IMR-90 (cell line): Measurements from ENCODE around the gene AGBL2. TPM values are rescaled to one million over a fixed set of nuclear protein-coding genes. Genes with fewer than 3 reads are reported as not detected.
A peak's percentile ranks its signal among the peaks of the same experiment; 100 is the strongest.

Experiments
- ATAC-seq: fragments of 200-7000 bp; cut with Tn5 transposase; 2 replicates; pipeline ENCODE4 v1.9.1; 2020; ENCODE audit warnings: low read depth, mild to moderate bottlenecking, moderate library complexity
- BruUV-seq: library from RNA; stranded (reverse); fragments of 400-500 nt; replicated peaks from 2 replicates; lab custom pipeline; 2021; lab: Mats Ljungman, UMichigan
- CTCF ChIA-PET: fragments of 300-600 bp; formaldehyde crosslinking; extraction: SDS; loops from one replicate; lab custom pipeline; 2021; ENCODE audit warnings: antibody characterized with exemption; lab: Yijun Ruan, JAX
- POLR2A ChIA-PET: fragments of 300-600 bp; sonication (Branson Sonifier 250); formaldehyde crosslinking; loops from one replicate; lab custom pipeline; 2022; ENCODE audit warnings: antibody characterized with exemption; ENCODE audit not compliant: unreplicated experiment; lab: Charles Lee
- DNase-seq: peaks from one replicate; pipeline ENCODE4 v3.0.0; 2013
- H2AFZ ChIP-seq: replicated peaks from 2 replicates; pipeline ENCODE3; 2013; ENCODE audit warnings: low read length, mild to moderate bottlenecking; ENCODE audit not compliant: poor library complexity
- H2AK5ac ChIP-seq: 2 replicates; pipeline ENCODE4 v1.6.1; 2013; ENCODE audit warnings: low read depth, low read length, inconsistent platforms
- H2AK9ac ChIP-seq: replicated peaks from 2 replicates; pipeline ENCODE3; 2013; ENCODE audit warnings: mild to moderate bottlenecking, low read depth, low read length, moderate library complexity; ENCODE audit not compliant: poor library complexity
- H2BK120ac ChIP-seq: 2 replicates; pipeline ENCODE4 v1.6.1; 2013; ENCODE audit warnings: low read depth, low read length, inconsistent platforms
- H2BK15ac ChIP-seq: 3 replicates; pipeline ENCODE4 v1.6.1; 2013; ENCODE audit warnings: low read depth, low read length, inconsistent platforms
- H2BK20ac ChIP-seq: 2 replicates; pipeline ENCODE4 v1.6.1; 2013; ENCODE audit warnings: low read depth, mild to moderate bottlenecking, inconsistent platforms, low read length, moderate library complexity
- H2BK5ac ChIP-seq: 2 replicates; pipeline ENCODE4 v1.6.1; 2013; ENCODE audit warnings: mild to moderate bottlenecking, low read depth, low read length, inconsistent platforms; ENCODE audit not compliant: poor library complexity, severe bottlenecking
- H3K14ac ChIP-seq: replicated peaks from 2 replicates; pipeline ENCODE4 v1.6.1; 2013; ENCODE audit warnings: low read depth, low read length, inconsistent platforms
- H3K18ac ChIP-seq: 2 replicates; pipeline ENCODE4 v1.6.1; 2013; ENCODE audit warnings: low read depth, low read length, control low read depth
- H3K23ac ChIP-seq: 2 replicates; pipeline ENCODE4 v1.6.1; 2013; ENCODE audit warnings: low read depth, low read length, inconsistent platforms
- H3K27ac ChIP-seq: 2 replicates; pipeline ENCODE4 v1.5.1; 2013; ENCODE audit warnings: mild to moderate bottlenecking, control low read depth, low read length; ENCODE audit not compliant: insufficient read depth
- H3K27me3 ChIP-seq: 2 replicates; pipeline ENCODE4 v1.6.1; 2013; ENCODE audit warnings: low read length; ENCODE audit not compliant: control insufficient read depth, insufficient read depth
- H3K36me3 ChIP-seq: 2 replicates; pipeline ENCODE4 v1.6.1; 2013; ENCODE audit warnings: low read length, mixed read lengths; ENCODE audit not compliant: control insufficient read depth, insufficient read depth
- H3K4ac ChIP-seq: 2 replicates; pipeline ENCODE4 v1.6.1; 2013; ENCODE audit warnings: low read depth, low read length, inconsistent platforms
- H3K4me1 ChIP-seq: 2 replicates; pipeline ENCODE4 v1.6.1; 2013; ENCODE audit warnings: low read length, mixed read lengths; ENCODE audit not compliant: control insufficient read depth, insufficient read depth
- H3K4me2 ChIP-seq: 2 replicates; pipeline ENCODE4 v1.6.1; 2013; ENCODE audit warnings: low read depth, mild to moderate bottlenecking, control low read depth, low read length, moderate library complexity
- H3K4me3 ChIP-seq: 2 replicates; pipeline ENCODE4 v1.5.1; 2013; ENCODE audit warnings: low read depth, mild to moderate bottlenecking, control low read depth, low read length, moderate library complexity; ENCODE audit not compliant: insufficient read depth
- H3K56ac ChIP-seq: 2 replicates; pipeline ENCODE4 v1.6.1; 2013; ENCODE audit warnings: low read length, inconsistent platforms; ENCODE audit not compliant: insufficient read depth; ENCODE audit errors: extremely low read depth
- H3K79me1 ChIP-seq, 2 experiments: 2 replicates each; pipeline ENCODE4 v1.6.1; 2013; ENCODE audit warnings: low read length in 2 of 2, inconsistent platforms in 1 of 2, low read depth in 1 of 2
- H3K9ac ChIP-seq: 2 replicates; pipeline ENCODE4 v1.6.1; 2013; ENCODE audit warnings: low read depth, low read length, control low read depth
- H3K9me1 ChIP-seq: 2 replicates; pipeline ENCODE4 v1.6.1; 2013; ENCODE audit warnings: low read length, inconsistent platforms; ENCODE audit not compliant: insufficient read depth
- H3K9me3 ChIP-seq: 2 replicates; pipeline ENCODE4 v1.6.1; 2013; ENCODE audit warnings: low read length; ENCODE audit not compliant: control insufficient read depth, insufficient read depth
- H4K20me1 ChIP-seq: 2 replicates; pipeline ENCODE4 v1.6.1; 2013; ENCODE audit warnings: low read length, inconsistent platforms; ENCODE audit not compliant: insufficient read depth
- H4K5ac ChIP-seq: 2 replicates; pipeline ENCODE4 v1.6.1; 2013; ENCODE audit warnings: mild to moderate bottlenecking, low read depth, low read length, control low read depth
- H4K8ac ChIP-seq, 2 experiments: 2 replicates each; pipeline ENCODE4 v1.6.1; 2013; ENCODE audit warnings: low read depth in 2 of 2, low read length in 2 of 2, control low read depth in 1 of 2, inconsistent platforms in 1 of 2
- H4K91ac ChIP-seq: 2 replicates; pipeline ENCODE4 v1.6.1; 2013; ENCODE audit warnings: low read depth, low read length, inconsistent platforms; ENCODE audit not compliant: insufficient read depth
- MXI1 ChIP-seq: IDR thresholded peaks from 2 replicates; pipeline ENCODE4 v1.6.1; 2012; ENCODE audit warnings: low read depth, mild to moderate bottlenecking, low read length, moderate library complexity, borderline replicate concordance
- POLR2A ChIP-seq: IDR thresholded peaks from 2 replicates; pipeline ENCODE4 v1.6.1; 2012; ENCODE audit warnings: mild to moderate bottlenecking, low read depth, low read length
- RAD21 ChIP-seq: IDR thresholded peaks from 2 replicates; pipeline ENCODE4 v1.6.1; 2012; ENCODE audit warnings: low read length, improper control_type of control experiment
- RCOR1 ChIP-seq: IDR thresholded peaks from 2 replicates; pipeline ENCODE4 v1.6.1; 2012; ENCODE audit warnings: mild to moderate bottlenecking, low read length, improper control_type of control experiment; ENCODE audit not compliant: insufficient replicate concordance
- RFX5 ChIP-seq: IDR thresholded peaks from 2 replicates; pipeline ENCODE4 v1.8.0; 2012; ENCODE audit warnings: low read depth, mild to moderate bottlenecking, low read length, moderate library complexity
- WGBS, 2 experiments: methylation state at CpG; one replicate each; pipeline versions ENCODE4 v1.1.5 to v1.1.7; 2013; ENCODE audit warnings: missing lambda C conversion rate in 2 of 2; ENCODE audit not compliant: insufficient read length in 1 of 2; ENCODE audit errors: extremely low coverage in 2 of 2; 5-methylcytosine and 5-hydroxymethylcytosine counted together
- dilution Hi-C: fragments of 300-500 bp; cut with HindIII; formaldehyde crosslinking; loops from one replicate; pipeline ENCODE4 v1.14.3; 2018; ENCODE audit warnings: low sequenced_read_pairs; ENCODE audit not compliant: unreplicated experiment
- in situ Hi-C: fragments of 300-500 bp; cut with MboI; formaldehyde crosslinking; loops from 3 replicates; pipeline ENCODE4 v1.14.3; 2019; ENCODE audit warnings: low sequenced_read_pairs, inconsistent platforms, mixed read lengths
- intact Hi-C: fragments of 100-400 bp; cut with micrococcal nuclease; formaldehyde crosslinking; loops from 2 replicates; pipeline ENCODE4 v1.10.0; 2022
- polyA plus RNA-seq, 3 experiments: library from polyadenylated mRNA; depleted of rRNA; stranded (reverse); fragments of >200 nt; gene quantifications; 2 replicates each; pipeline ENCODE4 v1.2.3, GENCODE V29; 2012; ENCODE audit warnings: low replicate concordance in 1 of 3
- total RNA-seq: library from RNA; depleted of rRNA; stranded (reverse); fragments of >200 nt; gene quantifications from 2 replicates; pipeline ENCODE4 v1.2.3, GENCODE V29; 2012
- TF ChIP-seq, protein P1 (sequence below): fragments of 150-350 bp; IDR thresholded peaks from 2 replicates; pipeline ENCODE4 v1.6.1; 2016; ENCODE audit warnings: low read depth, mild to moderate bottlenecking, low read length, moderate library complexity, borderline replicate concordance

AGBL2 gene
- total and polyA plus RNA-seq, 2 of the 4 experiments (the other 2 are of a cell fraction) = 0.36 to 1.2 TPM

DNA sequence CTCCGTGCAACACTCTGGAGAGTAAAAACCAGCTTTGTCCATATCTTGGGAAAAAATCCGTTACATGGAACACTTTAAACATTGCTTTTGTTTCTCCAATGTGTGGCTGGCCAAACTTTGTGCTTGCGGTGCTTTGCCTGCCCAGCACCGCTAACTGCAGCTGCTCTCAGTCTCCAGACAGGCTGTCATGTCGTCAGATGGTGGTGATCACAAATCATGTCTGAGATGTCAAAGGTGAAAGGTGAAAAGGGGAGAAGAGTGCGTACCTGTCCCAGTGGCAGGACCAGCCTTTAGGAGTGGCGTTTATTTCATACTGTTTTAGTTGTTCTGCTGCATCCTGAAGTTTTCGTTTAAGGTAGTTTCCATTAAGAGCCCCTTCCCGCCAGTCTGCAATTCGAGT, 17.1 kb upstream of the AGBL2 start:
- POLR2A ChIA-PET = no interaction called here
- Histone ChIP-seq H3K36me3 (peaks cover 56% of the 10 kb centered on the region), H3K4me3 (no peak overlapping the region), H2BK120ac (no peak overlapping the region), H3K4me2 (no peak overlapping the region), H3K4me1 (peaks cover 2% of the 10 kb centered on the region; the same call in 1 of the 2 replicates), H3K27me3 (no peaks in the 10 kb centered on the region), H4K8ac (0 out of 4 replicates have a peak overlapping the region, but pooled peaks of 1 of the 2 experiments have one; percentile 20), H3K9me3 (no peaks in the 10 kb centered on the region), H2BK20ac (no peak overlapping the region), H3K56ac (no peak overlapping the region), H3K9me1 (peaks cover 3% of the 10 kb centered on the region; the same call in 1 of the 2 replicates), H2AK9ac (no peak overlapping the region), H2BK5ac (no peak overlapping the region), H3K27ac (peak overlapping the region; percentile 43; the same call in 1 of the 2 replicates), H3K9ac (no peak overlapping the region), H2BK15ac (no peak overlapping the region), H3K18ac (no peak overlapping the region), H3K14ac (no peak overlapping the region), H3K4ac (no peak overlapping the region), H4K5ac (no peak overlapping the region), H4K20me1 (no peaks in the 10 kb centered on the region; the same call in 1 of the 2 replicates), H4K91ac (no peak overlapping the region), H2AFZ (no peak overlapping the region), H3K23ac (no peak overlapping the region), H3K79me1 (peaks cover 9 to 30% of the 10 kb centered on the region in 2 experiments; a peak in 3 of 4 replicates), H2AK5ac (no peak overlapping the region)
- no peak for TF ChIP-seq RAD21
- no peak for TF ChIP-seq RFX5
- no peak for TF ChIP-seq RCOR1
- TF ChIP-seq POLR2A = no peak
- no peak for TF ChIP-seq MXI1
- TF ChIP-seq, protein P1, sequence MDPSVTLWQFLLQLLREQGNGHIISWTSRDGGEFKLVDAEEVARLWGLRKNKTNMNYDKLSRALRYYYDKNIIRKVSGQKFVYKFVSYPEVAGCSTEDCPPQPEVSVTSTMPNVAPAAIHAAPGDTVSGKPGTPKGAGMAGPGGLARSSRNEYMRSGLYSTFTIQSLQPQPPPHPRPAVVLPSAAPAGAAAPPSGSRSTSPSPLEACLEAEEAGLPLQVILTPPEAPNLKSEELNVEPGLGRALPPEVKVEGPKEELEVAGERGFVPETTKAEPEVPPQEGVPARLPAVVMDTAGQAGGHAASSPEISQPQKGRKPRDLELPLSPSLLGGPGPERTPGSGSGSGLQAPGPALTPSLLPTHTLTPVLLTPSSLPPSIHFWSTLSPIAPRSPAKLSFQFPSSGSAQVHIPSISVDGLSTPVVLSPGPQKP = no peak
- DNase-seq (no peak), ATAC-seq (no peak; the same call in 1 of the 2 replicates)
- CTCF ChIA-PET = no interaction called here
- no TSS peak for BruUV-seq
- intact Hi-C loops = loop anchor here (10.0 kb wide), 1 partner anchor 73 kb away; no protein-coding TSS in a partner anchor
- in situ Hi-C loops = loop anchor here (25.0 kb wide), 1 partner anchor 945 kb away; no protein-coding TSS in a partner anchor
- 27% methylated on average over 6 of the region's 10 CpGs; no CpG with 5 or more reads in 1 of the 2 experiments for WGBS, 2 experiments
- dilution Hi-C loops = no loop called here
